ENCODE results near the gene BICDL1. TPM values are rescaled to one million over a fixed set of nuclear protein-coding genes. Genes with fewer than 3 reads are reported as not detected.
A peak's percentile ranks its signal among the peaks of the same experiment; 100 is the strongest.

The BICDL1 gene
- total RNA-seq, 1 experiment from 2014 or later, result 2.4 TPM

- ChIA-PET CTCF (no interaction called here), POLR2A (ENCODE audit: low non-redundant PET) (no interaction called here)
- DNase-seq (ENCODE audit: low spot score), result no peak
- no TSS peak for BruUV-seq (replicated peaks)
- no peaks in the 10 kb centered on the region for H3K9me3 ChIP-seq (ENCODE audit: low read depth, low read length, poor library complexity, severe bottlenecking)
- no peak overlapping the region for H3K27ac ChIP-seq (ENCODE audit: low read depth, low read length, poor library complexity, severe bottlenecking)
- no peak overlapping the region for H3K4me3 ChIP-seq (ENCODE audit: low read depth, low read length, poor library complexity, severe bottlenecking)
- TF ChIP-seq EZH2 (IDR thresholded peaks at IDR 0.05; ENCODE audit: borderline replicate concordance, low read depth, low read length, poor library complexity, severe bottlenecking) (no peak), CTCF (conservative IDR thresholded peaks at IDR 0.05; ENCODE audit: low read depth, low read length) (no peak)
- no peaks in the 10 kb centered on the region for H3K27me3 ChIP-seq (replicated peaks; ENCODE audit: insufficient read depth, low read depth, low read length, poor library complexity)
- intact Hi-C loops (cut with micrococcal nuclease; ENCODE audit: unreplicated experiment), result no loop called here
- H3K36me3 ChIP-seq (ENCODE audit: insufficient read depth, low read length, poor library complexity, severe bottlenecking), result peaks cover 94% of the 10 kb centered on the region
- H3K4me1 ChIP-seq (ENCODE audit: insufficient read depth, low read length, poor library complexity, severe bottlenecking), result no peaks in the 10 kb centered on the region
These were observed 147.2 kb downstream of the BICDL1 start for GRCh38 chr12:120136093-120136770.

GRCh38 chr12:120137833-120138232 lies 148.8 kb downstream of the BICDL1 start:
- no peaks in the 10 kb centered on the region for H3K27me3 ChIP-seq (replicated peaks; ENCODE audit: insufficient read depth, low read depth, low read length, poor library complexity)
- H3K27ac ChIP-seq (ENCODE audit: low read depth, low read length, poor library complexity, severe bottlenecking), result no peak overlapping the region
- CTCF ChIA-PET, result no interaction called here
- H3K9me3 ChIP-seq (ENCODE audit: low read depth, low read length, poor library complexity, severe bottlenecking), result no peaks in the 10 kb centered on the region
- DNase-seq (ENCODE audit: low spot score), result no peak
- no peak overlapping the region for H3K4me3 ChIP-seq (ENCODE audit: low read depth, low read length, poor library complexity, severe bottlenecking)
- intact Hi-C loops (cut with micrococcal nuclease; ENCODE audit: unreplicated experiment), result no loop called here
- BruUV-seq (replicated peaks), result TSS peak; percentile 47
- POLR2A ChIA-PET (ENCODE audit: low non-redundant PET), result no interaction called here
- H3K4me1 ChIP-seq (ENCODE audit: insufficient read depth, low read length, poor library complexity, severe bottlenecking), result no peaks in the 10 kb centered on the region
- H3K36me3 ChIP-seq (ENCODE audit: insufficient read depth, low read length, poor library complexity, severe bottlenecking), result peaks cover 94% of the 10 kb centered on the region
- TF ChIP-seq CTCF (conservative IDR thresholded peaks at IDR 0.05; ENCODE audit: low read depth, low read length), result no peak
- TF ChIP-seq EZH2 (IDR thresholded peaks at IDR 0.05; ENCODE audit: borderline replicate concordance, low read depth, low read length, poor library complexity, severe bottlenecking), result no peak

- DNase-seq (ENCODE audit: low spot score), result no peak
- TF ChIP-seq EZH2 (IDR thresholded peaks at IDR 0.05; ENCODE audit: borderline replicate concordance, low read depth, low read length, poor library complexity, severe bottlenecking), result no peak
- TF ChIP-seq CTCF (conservative IDR thresholded peaks at IDR 0.05; ENCODE audit: low read depth, low read length), result no peak
- Histone ChIP-seq H3K4me1 (ENCODE audit: insufficient read depth, low read length, poor library complexity, severe bottlenecking) (no peaks in the 10 kb centered on the region), H3K36me3 (ENCODE audit: insufficient read depth, low read length, poor library complexity, severe bottlenecking) (peaks cover 92% of the 10 kb centered on the region), H3K27me3 (replicated peaks; ENCODE audit: insufficient read depth, low read depth, low read length, poor library complexity) (no peaks in the 10 kb centered on the region), H3K27ac (ENCODE audit: low read depth, low read length, poor library complexity, severe bottlenecking) (no peak overlapping the region), H3K4me3 (ENCODE audit: low read depth, low read length, poor library complexity, severe bottlenecking) (no peak overlapping the region), H3K9me3 (ENCODE audit: low read depth, low read length, poor library complexity, severe bottlenecking) (no peaks in the 10 kb centered on the region)
- intact Hi-C loops (cut with micrococcal nuclease; ENCODE audit: unreplicated experiment), result no loop called here
- ChIA-PET POLR2A (ENCODE audit: low non-redundant PET) (no interaction called here), CTCF (no interaction called here)
- BruUV-seq (replicated peaks), result no TSS peak
These were observed 149.3 kb downstream of the BICDL1 start for GRCh38 chr12:120138366-120138765.

Data from A673 (cell line).